GM23338 (cell line): Measurements from ENCODE around the gene CYP24A1. TPM values are rescaled to one million over a fixed set of nuclear protein-coding genes. Genes with fewer than 3 reads are reported as not detected.

Experiments
- ATAC-seq: fragments of 200-7000 bp; cut with Tn5 transposase; 3 replicates; pipeline ENCODE4 v1.9.1; 2020
- DNase-seq: peaks from one replicate; pipeline ENCODE4 v3.0.0-alpha.2; 2015; ENCODE audit warnings: low spot score
- H2AFZ ChIP-seq: fragments of 200-600 bp; sonication (generic); 2 replicates; pipeline ENCODE4 v1.8.0; 2016; ENCODE audit warnings: antibody characterized with exemption, mild to moderate bottlenecking, moderate library complexity
- H3F3A ChIP-seq: fragments of 200-600 bp; sonication (generic); replicated peaks from 2 replicates; pipeline ENCODE4 v1.8.0; 2017; ENCODE audit warnings: antibody characterized with exemption, mixed run types, low read depth
- H3K27ac ChIP-seq: fragments of 200-600 bp; sonication (generic); 2 replicates; pipeline ENCODE4 v1.6.1; 2016; ENCODE audit warnings: low read depth
- H3K27me3 ChIP-seq: fragments of 200-600 bp; sonication (generic); 2 replicates; pipeline ENCODE4 v1.8.0; 2016; ENCODE audit warnings: mild to moderate bottlenecking, mixed run types, moderate library complexity; ENCODE audit not compliant: insufficient read depth
- H3K36me3 ChIP-seq: fragments of 200-600 bp; sonication (generic); 2 replicates; pipeline ENCODE4 v1.8.0; 2016; ENCODE audit warnings: mild to moderate bottlenecking; ENCODE audit not compliant: insufficient read depth
- H3K4me1 ChIP-seq: fragments of 200-600 bp; sonication (generic); 2 replicates; pipeline ENCODE4 v1.8.0; 2016; ENCODE audit warnings: mild to moderate bottlenecking, moderate library complexity; ENCODE audit not compliant: insufficient read depth
- H3K4me2 ChIP-seq: fragments of 200-600 bp; sonication (generic); 2 replicates; pipeline ENCODE4 v1.7.1; 2017; ENCODE audit warnings: mixed run types
- H3K4me3 ChIP-seq: fragments of 200-600 bp; sonication (generic); 2 replicates; pipeline ENCODE4 v1.6.1; 2016; ENCODE audit warnings: mixed run types
- H3K79me2 ChIP-seq: fragments of 200-600 bp; sonication (generic); replicated peaks from 2 replicates; pipeline ENCODE4 v1.8.0; 2017; ENCODE audit warnings: mild to moderate bottlenecking; ENCODE audit not compliant: insufficient read depth
- H3K9me2 ChIP-seq: fragments of 200-600 bp; sonication (generic); 2 replicates; pipeline ENCODE4 v1.8.0; 2017; ENCODE audit not compliant: insufficient read depth
- H4K20me1 ChIP-seq: fragments of 200-600 bp; sonication (generic); replicated peaks from 2 replicates; pipeline ENCODE4 v1.8.0; 2017; ENCODE audit warnings: mild to moderate bottlenecking; ENCODE audit not compliant: insufficient read depth
- H3K27ac Mint-ChIP-seq: 2 replicates; pipeline ENCODE4 v1.8.0; 2020; ENCODE audit warnings: inconsistent platforms, mild to moderate bottlenecking, moderate library complexity, mixed read lengths
- H3K27me3 Mint-ChIP-seq: 3 replicates; pipeline ENCODE4 v1.8.0; 2022; ENCODE audit warnings: low read depth, mild to moderate bottlenecking, moderate library complexity, mixed read lengths, inconsistent platforms; ENCODE audit not compliant: insufficient read depth, poor library complexity
- H3K36me3 Mint-ChIP-seq: 3 replicates; pipeline ENCODE4 v1.8.0; 2021; ENCODE audit warnings: low read depth, mild to moderate bottlenecking, inconsistent platforms, moderate library complexity, mixed read lengths
- H3K4me1 Mint-ChIP-seq: 3 replicates; pipeline ENCODE4 v1.8.0; 2020; ENCODE audit warnings: mild to moderate bottlenecking, inconsistent platforms, mixed read lengths
- H3K4me3 Mint-ChIP-seq: 3 replicates; pipeline ENCODE4 v1.8.0; 2021; ENCODE audit warnings: moderate library complexity, mild to moderate bottlenecking, inconsistent platforms, mixed read lengths
- H3K9me3 Mint-ChIP-seq: 3 replicates; pipeline ENCODE4 v1.8.0; 2020; ENCODE audit warnings: moderate library complexity, mild to moderate bottlenecking, inconsistent platforms, mixed read lengths
- CREB1 ChIP-seq: fragments of 250-450 bp; sonication (Bioruptor Pico); IDR thresholded peaks from 2 replicates; pipeline ENCODE4 v1.5.0; 2020; ENCODE audit warnings: low read depth, mild to moderate bottlenecking, moderate library complexity
- CTCF ChIP-seq, 2 experiments: fragments of 200-600 bp in 1 of 2; sonication (generic) in 1 of 2; conservative IDR thresholded peaks; 2 replicates each; pipeline versions ENCODE4 v1.5.1 to v1.6.1; 2016 to 2017; ENCODE audit warnings: antibody characterized with exemption in 2 of 2, low read depth in 2 of 2, mild to moderate bottlenecking in 2 of 2, moderate library complexity in 1 of 2
- EZH2 ChIP-seq: fragments of 200-600 bp; sonication (generic); IDR thresholded peaks from one replicate; pipeline ENCODE4 v1.8.0; 2017; ENCODE audit warnings: antibody characterized with exemption, mild to moderate bottlenecking, low read depth; ENCODE audit not compliant: unreplicated experiment
- EZH2phosphoT487 ChIP-seq: fragments of 200-600 bp; sonication (generic); IDR thresholded peaks from one replicate; pipeline ENCODE4 v1.8.1; 2018; ENCODE audit warnings: antibody characterized with exemption; ENCODE audit not compliant: unreplicated experiment
- JUNB ChIP-seq: IDR thresholded peaks from one replicate; pipeline ENCODE4 v1.6.1; 2016; ENCODE audit warnings: antibody characterized with exemption; ENCODE audit not compliant: unreplicated experiment
- NANOG ChIP-seq: IDR thresholded peaks from 2 replicates; pipeline ENCODE4 v1.6.1; 2016; ENCODE audit warnings: antibody characterized with exemption, borderline replicate concordance
- POLR2AphosphoS5 ChIP-seq: IDR thresholded peaks from 2 replicates; pipeline ENCODE4 v1.6.1; 2016; ENCODE audit warnings: antibody characterized with exemption, low read depth
- ZNF114 ChIP-seq: fragments of 250-450 bp; sonication (Bioruptor Pico); IDR thresholded peaks from 2 replicates; pipeline ENCODE4 v1.5.0; 2020; ENCODE audit warnings: mild to moderate bottlenecking, moderate library complexity
- ZNF331 ChIP-seq: fragments of 250-450 bp; sonication (Bioruptor Pico); IDR thresholded peaks from 2 replicates; pipeline ENCODE4 v1.5.0; 2020; ENCODE audit warnings: low read depth, mild to moderate bottlenecking, moderate library complexity
- polyA plus RNA-seq: library from polyadenylated mRNA; unstranded; fragments of >200 nt; fragmentation: Nextera tagmentation; extraction: Ambion mirVana; gene quantifications from 2 replicates; pipeline ENCODE4 v1.2.1, GENCODE V29; 2016
- total RNA-seq: library from RNA; depleted of rRNA; stranded (reverse); fragments of >200 nt; shearing (Covaris generic); gene quantifications from 2 replicates; pipeline ENCODE4 v1.2.3, GENCODE V29; 2014
- TF ChIP-seq, protein P1 (sequence below): fragments of 250-450 bp; sonication (Bioruptor Pico); IDR thresholded peaks from 2 replicates; pipeline ENCODE4 v1.5.0; 2020; ENCODE audit warnings: mild to moderate bottlenecking, moderate library complexity

Gene CYP24A1
- total and polyA plus RNA-seq, 2 experiments from 2014 or later: 0.10 TPM; not detected in 1

- Mint-ChIP-seq H3K9me3 (no peaks in the 10 kb centered on the region), H3K4me3 (peak overlapping the region; percentile 88), H3K4me1 (peaks cover 14% of the 10 kb centered on the region), H3K27ac (peak overlapping the region; percentile 84; the same call in 1 of the 2 replicates), H3K27me3 (peaks cover 4% of the 10 kb centered on the region), H3K36me3 (peaks cover 12% of the 10 kb centered on the region; the same call in 2 of the 3 replicates)
- H3K36me3 ChIP-seq: peaks cover 4% of the 10 kb centered on the region; the same call in 1 of the 2 replicates
- TF ChIP-seq CTCF (conservative IDR thresholded peaks at IDR 0.05; ENCODE audit: low read depth in 2 of 2) (0 out of 4 replicates have a peak, but pooled peaks of 1 of the 2 experiments have one; percentile 5), EZH2phosphoT487 (no peak), JUNB (no peak)
- H3K27me3 ChIP-seq: no peaks in the 10 kb centered on the region
- no peaks in the 10 kb centered on the region for H3F3A ChIP-seq
- peak overlapping the region; percentile 96 for H3K4me3 ChIP-seq
- H2AFZ ChIP-seq: no peak overlapping the region
- no peak for ATAC-seq
- H3K4me1 ChIP-seq: no peaks in the 10 kb centered on the region; the same call in 1 of the 2 replicates
- H3K27ac ChIP-seq: no peak overlapping the region
- no peak for DNase-seq
- peak overlapping the region; percentile 99 for H3K4me2 ChIP-seq
- H3K9me2 ChIP-seq: no peaks in the 10 kb centered on the region
- peaks cover 24% of the 10 kb centered on the region for H4K20me1 ChIP-seq
- H3K79me2 ChIP-seq: peaks cover 62% of the 10 kb centered on the region
These were observed 35.5 kb upstream of the CYP24A1 start for GRCh38 chr20:54209216-54209813.

DNA sequence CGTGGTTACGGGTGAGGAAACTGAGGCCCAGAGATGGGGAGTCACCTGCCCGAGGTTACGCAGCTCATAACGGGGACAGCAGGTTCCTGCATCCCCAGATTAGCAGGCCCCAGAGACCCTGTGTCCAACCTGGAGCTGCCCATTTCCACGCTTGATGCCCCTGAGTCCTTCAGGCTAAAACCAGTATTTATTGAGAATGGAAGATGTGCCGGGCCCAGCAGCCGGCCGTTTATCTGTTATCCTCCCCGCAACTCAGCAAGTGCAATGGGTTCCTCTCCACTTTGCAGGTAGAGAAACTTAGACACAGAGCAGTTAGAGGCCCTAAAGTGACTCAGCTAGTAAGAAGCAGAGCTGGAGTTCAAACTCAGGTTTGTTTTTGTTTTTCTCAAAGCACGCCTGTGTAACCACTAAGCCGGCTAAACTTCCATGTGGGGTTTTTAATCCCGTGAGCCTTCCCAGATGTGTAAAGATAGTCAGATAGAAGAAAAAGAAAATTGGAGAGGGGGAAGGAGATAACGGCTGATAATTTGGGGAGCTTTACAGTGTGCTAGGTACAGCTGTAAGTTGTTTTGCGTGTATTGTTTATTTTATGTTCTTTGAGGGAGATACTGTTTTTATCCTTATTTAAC is 34.9 kb upstream of the CYP24A1 start:
- peak overlapping the region; percentile 96 for H3K4me3 ChIP-seq
- peak overlapping the region; percentile 99 for H3K4me2 ChIP-seq
- peak overlapping the region; percentile 88 for H2AFZ ChIP-seq
- H3K9me3 Mint-ChIP-seq: no peaks in the 10 kb centered on the region
- peaks cover 12% of the 10 kb centered on the region; the same call in 2 of the 3 replicates for H3K36me3 Mint-ChIP-seq
- peaks cover 18% of the 10 kb centered on the region for H4K20me1 ChIP-seq
- H3K4me1 Mint-ChIP-seq: peaks cover 14% of the 10 kb centered on the region
- ATAC-seq (peak; percentile 22), DNase-seq (peak; percentile 45)
- H3K9me2 ChIP-seq: no peaks in the 10 kb centered on the region
- H3K4me1 ChIP-seq: no peaks in the 10 kb centered on the region; the same call in 1 of the 2 replicates
- H3K27me3 Mint-ChIP-seq: peaks cover 4% of the 10 kb centered on the region
- no peaks in the 10 kb centered on the region for H3F3A ChIP-seq
- H3K27ac ChIP-seq: no peak overlapping the region
- H3K27ac Mint-ChIP-seq: peak overlapping the region; percentile 84
- H3K27me3 ChIP-seq: no peaks in the 10 kb centered on the region
- H3K79me2 ChIP-seq: peaks cover 56% of the 10 kb centered on the region
- H3K36me3 ChIP-seq: no peaks in the 10 kb centered on the region
- peak overlapping the region; percentile 88 for H3K4me3 Mint-ChIP-seq
- TF ChIP-seq ZNF331 (CRISPR knock-in tag) (no peak), JUNB (no peak), NANOG (no peak), CTCF (conservative IDR thresholded peaks at IDR 0.05; ENCODE audit: low read depth in 2 of 2) (no peak), ZNF114 (CRISPR knock-in tag) (no peak), CREB1 (CRISPR knock-in tag) (no peak), POLR2AphosphoS5 (no peak; the same call in 1 of the 2 replicates), EZH2phosphoT487 (no peak), EZH2 (no peak)
- TF ChIP-seq, protein P1, sequence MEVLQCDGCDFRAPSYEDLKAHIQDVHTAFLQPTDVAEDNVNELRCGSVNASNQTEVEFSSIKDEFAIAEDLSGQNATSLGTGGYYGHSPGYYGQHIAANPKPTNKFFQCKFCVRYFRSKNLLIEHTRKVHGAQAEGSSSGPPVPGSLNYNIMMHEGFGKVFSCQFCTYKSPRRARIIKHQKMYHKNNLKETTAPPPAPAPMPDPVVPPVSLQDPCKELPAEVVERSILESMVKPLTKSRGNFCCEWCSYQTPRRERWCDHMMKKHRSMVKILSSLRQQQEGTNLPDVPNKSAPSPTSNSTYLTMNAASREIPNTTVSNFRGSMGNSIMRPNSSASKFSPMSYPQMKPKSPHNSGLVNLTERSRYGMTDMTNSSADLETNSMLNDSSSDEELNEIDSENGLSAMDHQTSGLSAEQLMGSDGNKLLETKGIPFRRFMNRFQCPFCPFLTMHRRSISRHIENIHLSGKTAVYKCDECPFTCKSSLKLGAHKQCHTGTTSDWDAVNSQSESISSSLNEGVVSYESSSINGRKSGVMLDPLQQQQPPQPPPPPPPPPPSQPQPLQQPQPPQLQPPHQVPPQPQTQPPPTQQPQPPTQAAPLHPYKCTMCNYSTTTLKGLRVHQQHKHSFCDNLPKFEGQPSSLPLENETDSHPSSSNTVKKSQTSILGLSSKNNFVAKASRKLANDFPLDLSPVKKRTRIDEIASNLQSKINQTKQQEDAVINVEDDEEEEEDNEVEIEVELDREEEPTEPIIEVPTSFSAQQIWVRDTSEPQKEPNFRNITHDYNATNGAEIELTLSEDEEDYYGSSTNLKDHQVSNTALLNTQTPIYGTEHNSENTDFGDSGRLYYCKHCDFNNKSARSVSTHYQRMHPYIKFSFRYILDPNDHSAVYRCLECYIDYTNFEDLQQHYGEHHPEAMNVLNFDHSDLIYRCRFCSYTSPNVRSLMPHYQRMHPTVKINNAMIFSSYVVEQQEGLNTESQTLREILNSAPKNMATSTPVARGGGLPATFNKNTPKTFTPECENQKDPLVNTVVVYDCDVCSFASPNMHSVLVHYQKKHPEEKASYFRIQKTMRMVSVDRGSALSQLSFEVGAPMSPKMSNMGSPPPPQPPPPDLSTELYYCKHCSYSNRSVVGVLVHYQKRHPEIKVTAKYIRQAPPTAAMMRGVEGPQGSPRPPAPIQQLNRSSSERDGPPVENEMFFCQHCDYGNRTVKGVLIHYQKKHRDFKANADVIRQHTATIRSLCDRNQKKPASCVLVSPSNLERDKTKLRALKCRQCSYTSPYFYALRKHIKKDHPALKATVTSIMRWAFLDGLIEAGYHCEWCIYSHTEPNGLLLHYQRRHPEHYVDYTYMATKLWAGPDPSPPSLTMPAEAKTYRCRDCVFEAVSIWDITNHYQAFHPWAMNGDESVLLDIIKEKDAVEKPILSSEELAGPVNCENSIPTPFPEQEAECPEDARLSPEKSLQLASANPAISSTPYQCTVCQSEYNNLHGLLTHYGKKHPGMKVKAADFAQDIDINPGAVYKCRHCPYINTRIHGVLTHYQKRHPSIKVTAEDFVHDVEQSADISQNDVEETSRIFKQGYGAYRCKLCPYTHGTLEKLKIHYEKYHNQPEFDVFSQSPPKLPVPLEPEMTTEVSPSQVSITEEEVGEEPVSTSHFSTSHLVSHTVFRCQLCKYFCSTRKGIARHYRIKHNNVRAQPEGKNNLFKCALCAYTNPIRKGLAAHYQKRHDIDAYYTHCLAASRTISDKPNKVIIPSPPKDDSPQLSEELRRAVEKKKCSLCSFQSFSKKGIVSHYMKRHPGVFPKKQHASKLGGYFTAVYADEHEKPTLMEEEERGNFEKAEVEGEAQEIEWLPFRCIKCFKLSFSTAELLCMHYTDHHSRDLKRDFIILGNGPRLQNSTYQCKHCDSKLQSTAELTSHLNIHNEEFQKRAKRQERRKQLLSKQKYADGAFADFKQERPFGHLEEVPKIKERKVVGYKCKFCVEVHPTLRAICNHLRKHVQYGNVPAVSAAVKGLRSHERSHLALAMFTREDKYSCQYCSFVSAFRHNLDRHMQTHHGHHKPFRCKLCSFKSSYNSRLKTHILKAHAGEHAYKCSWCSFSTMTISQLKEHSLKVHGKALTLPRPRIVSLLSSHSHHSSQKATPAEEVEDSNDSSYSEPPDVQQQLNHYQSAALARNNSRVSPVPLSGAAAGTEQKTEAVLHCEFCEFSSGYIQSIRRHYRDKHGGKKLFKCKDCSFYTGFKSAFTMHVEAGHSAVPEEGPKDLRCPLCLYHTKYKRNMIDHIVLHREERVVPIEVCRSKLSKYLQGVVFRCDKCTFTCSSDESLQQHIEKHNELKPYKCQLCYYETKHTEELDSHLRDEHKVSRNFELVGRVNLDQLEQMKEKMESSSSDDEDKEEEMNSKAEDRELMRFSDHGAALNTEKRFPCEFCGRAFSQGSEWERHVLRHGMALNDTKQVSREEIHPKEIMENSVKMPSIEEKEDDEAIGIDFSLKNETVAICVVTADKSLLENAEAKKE (CRISPR knock-in tag): no peak
